Left lung (tissue), 10 donors: ENCODE results near the gene AGAP1. TPM values are rescaled to one million over a fixed set of nuclear protein-coding genes. Genes with fewer than 3 reads are reported as not detected.
A peak's percentile ranks its signal among the peaks of the same experiment; 100 is the strongest.

Experiments
- ATAC-seq: fragments of 200-7000 bp; cut with Tn5 transposase; one replicate; pipeline ENCODE4 v1.9.1; 2020; ENCODE audit warnings: moderate library complexity
- DNase-seq, 4 donors: peaks; one replicate each; pipeline ENCODE4 v3.0.0-alpha.2; 2013 to 2020
- H3K27ac ChIP-seq, 2 donors: fragments of 200-600 bp; sonication (generic) in 1 of 2; one replicate each; pipeline versions ENCODE4 v1.5.0 to v1.8.0; 2020 to 2021
- H3K27me3 ChIP-seq, 2 donors: fragments of 200-600 bp; sonication (generic) in 1 of 2; one replicate each; pipeline versions ENCODE4 v1.5.0 to v1.8.0; 2020 to 2021
- H3K36me3 ChIP-seq, 2 donors: fragments of 200-600 bp; sonication (generic) in 1 of 2; one replicate each; pipeline versions ENCODE4 v1.5.0 to v1.8.0; 2020 to 2021
- H3K4me1 ChIP-seq, 2 donors: fragments of 200-600 bp; one replicate each; pipeline ENCODE4 v1.8.0; 2021
- H3K4me3 ChIP-seq, 2 donors: fragments of 200-600 bp; sonication (generic) in 1 of 2; one replicate each; pipeline versions ENCODE4 v1.5.0 to v1.8.0; 2020 to 2021; ENCODE audit warnings: mild to moderate bottlenecking in 1 of 2
- H3K9me3 ChIP-seq, 2 donors: fragments of 200-600 bp; sonication (generic) in 1 of 2; one replicate each; pipeline versions ENCODE4 v1.5.0 to v1.8.0; 2020 to 2021
- CTCF ChIP-seq, 2 donors: fragments of 200-600 bp; sonication (generic) in 1 of 2; IDR thresholded peaks; one replicate each; pipeline versions ENCODE4 v1.5.0 to v1.8.0; 2021; ENCODE audit warnings: antibody characterized with exemption in 2 of 2
- intact Hi-C, 2 donors: fragments of 100-400 bp; cut with DNase I; formaldehyde crosslinking; loops; one replicate each; pipeline versions ENCODE4 v1.11.2 to v1.14.2; 2022
- polyA plus RNA-seq, 6 donors: library from polyadenylated mRNA; unstranded; fragments of 120-200 nt; gene quantifications; one replicate each; pipeline ENCODE4 v1.2.1, GENCODE V29; 2013; ENCODE audit not compliant: insufficient read length in 6 of 6
- total RNA-seq, 2 donors: library from RNA; stranded (reverse); fragmentation: NEBNext Ultra II Directional; extraction: Animal tissue kit (Norgen Biotek cat#: 25700); gene quantifications; one replicate each; pipeline ENCODE4 v1.2.1, GENCODE V29; 2021
- donor health status: DM: no; HTN: yes; CAD: no.
- donor health status: DM: no; HTN: no; CAD: no.

Gene AGAP1
- total and polyA plus RNA-seq, 8 donors = 13.1 to 25.4 (median 22.4) TPM

GRCh38 chr2:236180831-236181453 lies 687.1 kb downstream of the AGAP1 start:
- H3K27me3 ChIP-seq = peaks cover 54 to 82% of the 10 kb centered on the region in 2 donors
- H3K27ac ChIP-seq = no peak overlapping the region
- DNase-seq (peak in 1 of 4 donors; percentile 62), ATAC-seq (peak; percentile 67)
- intact Hi-C loops = loop anchor here in 1 of 2 donors (5.0 kb wide), 1 partner anchor 414 kb away; no protein-coding TSS in a partner anchor
- TF ChIP-seq CTCF (IDR thresholded peaks at IDR 0.05) = peak; percentile 52 to 59
- H3K9me3 ChIP-seq = peaks cover 0 to 2% of the 10 kb centered on the region in 2 donors
- no peaks in the 10 kb centered on the region for H3K36me3 ChIP-seq
- peaks cover 7 to 13% of the 10 kb centered on the region in 2 donors for H3K4me1 ChIP-seq
- no peak overlapping the region for H3K4me3 ChIP-seq
